Smooth muscle cell (in vitro differentiated cells): ENCODE data around the gene FAM124A. TPM values are rescaled to one million over a fixed set of nuclear protein-coding genes. Genes with fewer than 3 reads are reported as not detected.
A peak's percentile ranks its signal among the peaks of the same experiment; 100 is the strongest.

Source experiments
- DNase-seq: peaks from one replicate; lab custom pipeline; 2025; ENCODE audit not compliant: unreplicated experiment; lab: John Stamatoyannopoulos, UW
- H2AFZ ChIP-seq: fragments of 200-600 bp; sonication (generic); 2 replicates; pipeline ENCODE4 v1.6.0; 2016; ENCODE audit warnings: antibody characterized with exemption, low read depth, mild to moderate bottlenecking
- H3F3A ChIP-seq: fragments of 200-600 bp; sonication (generic); 2 replicates; pipeline ENCODE4 v1.6.0; 2017; ENCODE audit warnings: antibody characterized with exemption, low read depth
- H3K27ac ChIP-seq: fragments of 200-600 bp; sonication (generic); 2 replicates; pipeline ENCODE4 v1.5.1; 2016; ENCODE audit warnings: low read depth, mild to moderate bottlenecking
- H3K27me3 ChIP-seq: fragments of 200-600 bp; sonication (generic); 2 replicates; pipeline ENCODE4 v1.6.1; 2016; ENCODE audit warnings: low read depth, mild to moderate bottlenecking
- H3K36me3 ChIP-seq: fragments of 200-600 bp; sonication (generic); 2 replicates; pipeline ENCODE4 v1.5.1; 2016; ENCODE audit warnings: low read depth
- H3K4me1 ChIP-seq: fragments of 200-600 bp; sonication (generic); 2 replicates; pipeline ENCODE4 v1.5.1; 2016; ENCODE audit warnings: low read depth
- H3K4me2 ChIP-seq: fragments of 200-600 bp; sonication (generic); 2 replicates; pipeline ENCODE4 v1.6.0; 2016; ENCODE audit warnings: mild to moderate bottlenecking
- H3K4me3 ChIP-seq: fragments of 200-600 bp; sonication (generic); 2 replicates; pipeline ENCODE4 v1.5.1; 2016; ENCODE audit warnings: mild to moderate bottlenecking
- H3K79me2 ChIP-seq: fragments of 200-600 bp; sonication (generic); 2 replicates; pipeline ENCODE4 v1.6.0; 2016; ENCODE audit warnings: low read depth, mild to moderate bottlenecking
- H3K9ac ChIP-seq: fragments of 200-600 bp; sonication (generic); 2 replicates; pipeline ENCODE4 v1.6.0; 2016; ENCODE audit warnings: low read depth
- H3K9me3 ChIP-seq: fragments of 200-600 bp; sonication (generic); replicated peaks from 2 replicates; pipeline ENCODE4 v1.5.1; 2016; ENCODE audit warnings: low read depth
- H4K20me1 ChIP-seq: fragments of 200-600 bp; sonication (generic); 2 replicates; pipeline ENCODE4 v1.6.0; 2016; ENCODE audit warnings: low read depth
- WGBS: methylation state at CpG from one replicate; pipeline ENCODE4 v1.1.7; 2016; ENCODE audit warnings: low lambda C conversion rate; 5-methylcytosine and 5-hydroxymethylcytosine counted together
- polyA plus RNA-seq: library from polyadenylated mRNA; unstranded; fragments of >200 nt; fragmentation: Nextera tagmentation; extraction: Ambion mirVana; gene quantifications from 2 replicates; pipeline ENCODE4 v1.2.1, GENCODE V29; 2016
- total RNA-seq: library from RNA; depleted of rRNA; stranded (reverse); fragments of >200 nt; gene quantifications from 2 replicates; pipeline ENCODE4 v1.2.3, GENCODE V29; 2014
- TF ChIP-seq, protein P1 (sequence below): fragments of 200-600 bp; sonication (generic); IDR thresholded peaks from 2 replicates; pipeline ENCODE4 v1.5.1; 2017; ENCODE audit warnings: borderline replicate concordance, mild to moderate bottlenecking, antibody characterized with exemption; ENCODE audit not compliant: insufficient read depth, poor library complexity, severe bottlenecking

FAM124A gene
- total and polyA plus RNA-seq, 2 experiments from 2014 or later = 0.06 TPM; not detected in 1

DNA sequence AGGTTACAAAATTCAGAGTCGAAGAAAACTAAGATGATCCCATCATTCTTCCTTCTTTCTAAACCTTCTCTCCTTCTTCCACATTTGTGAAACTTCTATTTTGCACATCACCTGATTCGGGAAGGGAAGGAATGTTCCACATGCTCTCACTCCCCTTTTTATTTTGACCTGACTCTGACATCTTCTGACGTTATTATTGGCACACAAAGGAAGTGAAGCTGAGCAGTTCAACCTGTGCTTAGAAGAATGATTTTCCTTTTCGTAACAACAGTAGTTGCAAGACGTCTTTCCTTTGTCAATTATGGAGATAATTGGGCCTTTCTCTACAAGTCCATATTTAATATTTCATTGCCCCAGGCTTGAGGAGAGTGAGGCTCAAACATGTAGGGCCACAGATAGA is 18.0 kb downstream of the FAM124A start:
- H2AFZ ChIP-seq = no peak overlapping the region
- no peak overlapping the region for H3K9ac ChIP-seq
- H3K79me2 ChIP-seq = no peaks in the 10 kb centered on the region
- no peak overlapping the region for H3K4me2 ChIP-seq
- H3K4me1 ChIP-seq = peaks cover 26% of the 10 kb centered on the region
- H3K27ac ChIP-seq = no peak overlapping the region
- 89% methylated on average over 5 of the region's 5 CpGs for WGBS
- H3F3A ChIP-seq = no peaks in the 10 kb centered on the region
- H3K36me3 ChIP-seq = no peaks in the 10 kb centered on the region
- no peak for DNase-seq
- H3K27me3 ChIP-seq = peaks cover 15% of the 10 kb centered on the region
- TF ChIP-seq, protein P1, sequence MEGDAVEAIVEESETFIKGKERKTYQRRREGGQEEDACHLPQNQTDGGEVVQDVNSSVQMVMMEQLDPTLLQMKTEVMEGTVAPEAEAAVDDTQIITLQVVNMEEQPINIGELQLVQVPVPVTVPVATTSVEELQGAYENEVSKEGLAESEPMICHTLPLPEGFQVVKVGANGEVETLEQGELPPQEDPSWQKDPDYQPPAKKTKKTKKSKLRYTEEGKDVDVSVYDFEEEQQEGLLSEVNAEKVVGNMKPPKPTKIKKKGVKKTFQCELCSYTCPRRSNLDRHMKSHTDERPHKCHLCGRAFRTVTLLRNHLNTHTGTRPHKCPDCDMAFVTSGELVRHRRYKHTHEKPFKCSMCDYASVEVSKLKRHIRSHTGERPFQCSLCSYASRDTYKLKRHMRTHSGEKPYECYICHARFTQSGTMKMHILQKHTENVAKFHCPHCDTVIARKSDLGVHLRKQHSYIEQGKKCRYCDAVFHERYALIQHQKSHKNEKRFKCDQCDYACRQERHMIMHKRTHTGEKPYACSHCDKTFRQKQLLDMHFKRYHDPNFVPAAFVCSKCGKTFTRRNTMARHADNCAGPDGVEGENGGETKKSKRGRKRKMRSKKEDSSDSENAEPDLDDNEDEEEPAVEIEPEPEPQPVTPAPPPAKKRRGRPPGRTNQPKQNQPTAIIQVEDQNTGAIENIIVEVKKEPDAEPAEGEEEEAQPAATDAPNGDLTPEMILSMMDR = no peak
- no peaks in the 10 kb centered on the region for H4K20me1 ChIP-seq
- no peak overlapping the region for H3K4me3 ChIP-seq
- no peaks in the 10 kb centered on the region for H3K9me3 ChIP-seq

DNA sequence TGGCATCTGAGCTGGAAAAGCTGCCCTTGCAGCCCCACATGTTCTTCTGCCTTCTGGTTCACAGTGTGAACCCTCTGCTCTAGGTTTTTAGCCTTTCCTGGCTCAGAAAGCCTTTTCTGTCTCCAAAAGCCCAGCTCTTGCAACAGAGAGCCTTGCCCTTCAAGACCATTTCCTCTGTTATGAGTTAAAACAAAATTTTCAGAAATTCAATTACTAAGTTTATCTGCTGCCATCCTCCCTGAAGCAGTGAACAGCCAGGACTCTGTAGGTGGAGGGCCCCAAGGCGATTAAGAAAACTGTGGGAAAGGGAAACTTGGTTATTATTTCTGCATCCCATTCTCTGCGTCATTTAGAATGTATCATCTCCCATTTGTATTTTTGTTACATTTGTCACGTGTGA is 18.8 kb downstream of the FAM124A start:
- Histone ChIP-seq H3F3A (no peaks in the 10 kb centered on the region), H3K27me3 (peaks cover 20% of the 10 kb centered on the region), H3K79me2 (no peaks in the 10 kb centered on the region), H4K20me1 (no peaks in the 10 kb centered on the region), H3K4me3 (no peak overlapping the region), H3K4me2 (no peak overlapping the region), H3K9ac (no peak overlapping the region), H3K4me1 (peaks cover 29% of the 10 kb centered on the region), H3K36me3 (no peaks in the 10 kb centered on the region), H3K27ac (no peak overlapping the region), H3K9me3 (no peaks in the 10 kb centered on the region), H2AFZ (no peak overlapping the region)
- TF ChIP-seq, protein P1 = no peak
- DNase-seq = no peak
- WGBS = 87% methylated on average over 3 of the region's 3 CpGs

DNA sequence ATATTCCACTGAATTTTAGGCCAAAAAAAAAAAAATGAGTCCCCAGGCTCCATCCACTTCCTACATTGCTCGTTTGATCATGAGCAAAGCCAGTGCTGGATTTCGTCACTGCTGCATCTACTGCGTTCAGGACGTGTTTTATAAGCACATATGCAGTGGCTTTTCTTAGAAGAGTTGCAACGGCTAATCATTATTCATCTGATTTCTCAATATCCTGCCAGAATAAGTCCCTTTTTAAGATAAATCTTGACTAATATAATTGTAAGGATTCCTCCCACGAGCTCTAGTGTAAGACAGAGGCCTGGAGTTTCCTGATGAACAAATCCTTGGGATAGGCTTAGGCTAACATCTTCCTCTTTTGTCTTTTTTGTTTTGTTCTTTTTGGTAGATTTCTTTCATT is 19.5 kb downstream of the FAM124A start:
- TF ChIP-seq, protein P1 = no peak
- H3K4me3 ChIP-seq = no peak overlapping the region
- no peaks in the 10 kb centered on the region for H4K20me1 ChIP-seq
- no peaks in the 10 kb centered on the region for H3F3A ChIP-seq
- H3K4me2 ChIP-seq = no peak overlapping the region
- H3K9me3 ChIP-seq = no peaks in the 10 kb centered on the region
- DNase-seq = no peak
- WGBS = 35% methylated on average over 6 of the region's 6 CpGs
- H3K4me1 ChIP-seq = peaks cover 29% of the 10 kb centered on the region
- H3K9ac ChIP-seq = no peak overlapping the region
- H3K36me3 ChIP-seq = no peaks in the 10 kb centered on the region
- H3K27me3 ChIP-seq = peaks cover 20% of the 10 kb centered on the region
- no peak overlapping the region for H3K27ac ChIP-seq
- no peaks in the 10 kb centered on the region for H3K79me2 ChIP-seq
- peak overlapping the region; percentile 41 for H2AFZ ChIP-seq

- Histone ChIP-seq H2AFZ (no peak overlapping the region), H3K4me3 (no peak overlapping the region), H3K4me2 (no peak overlapping the region), H3K9ac (no peak overlapping the region), H3K9me3 (no peaks in the 10 kb centered on the region), H3K27me3 (peaks cover 20% of the 10 kb centered on the region), H3K36me3 (no peaks in the 10 kb centered on the region), H3K27ac (no peak overlapping the region), H3K79me2 (no peaks in the 10 kb centered on the region), H4K20me1 (no peaks in the 10 kb centered on the region), H3K4me1 (peaks cover 29% of the 10 kb centered on the region), H3F3A (no peaks in the 10 kb centered on the region)
- WGBS = 57% methylated on average over 4 of the region's 4 CpGs
- TF ChIP-seq, protein P1 = no peak
- no peak for DNase-seq
These were observed 21.0 kb downstream of the FAM124A start for GRCh38 chr13:51243227-51243626.
